Inflammatory macrophage treated with lipopolysaccharide for 4 hours (primary cell): Measurements from ENCODE around the gene R3HCC1L.
"Not testable (repeated sequence)": the region's sequence is repeated elsewhere in the genome, so short reads cannot be mapped to it uniquely, and the experiment has no call there.

Experiments used
- DNase-seq: peaks from one replicate; pipeline ENCODE4 v3.0.0-alpha.2; 2020

Gene R3HCC1L

GRCh38 chr10:98182351-98182915, 48.0 kb downstream of the R3HCC1L start:
- DNase-seq: not testable (repeated sequence)

GRCh38 chr10:98186681-98187080, 52.2 kb downstream of the R3HCC1L start:
- no peak for DNase-seq

GRCh38 chr10:98190773-98191172, 56.3 kb downstream of the R3HCC1L start:
- not testable (repeated sequence) for DNase-seq

- no peak for DNase-seq
Observed at GRCh38 chr10:98193037-98193436, 58.6 kb downstream of the R3HCC1L start.

GRCh38 chr10:98194633-98195032, 60.2 kb downstream of the R3HCC1L start:
- no peak for DNase-seq

- peak; percentile 51 for DNase-seq
Observed at GRCh38 chr10:98195120-98195519, 60.7 kb downstream of the R3HCC1L start.

- no peak for DNase-seq
Observed at GRCh38 chr10:98196985-98197384, 62.5 kb downstream of the R3HCC1L start.

- DNase-seq: no peak
Observed at GRCh38 chr10:98201760-98202159, 67.3 kb downstream of the R3HCC1L start.

- no peak for DNase-seq
Observed at GRCh38 chr10:98202378-98202777, 67.9 kb downstream of the R3HCC1L start.

GRCh38 chr10:98205351-98205750, 70.9 kb downstream of the R3HCC1L start:
- no peak for DNase-seq

GRCh38 chr10:98208925-98209324, 74.5 kb downstream of the R3HCC1L start:
- DNase-seq: no peak

GRCh38 chr10:98209441-98209840, 75.0 kb downstream of the R3HCC1L start:
- DNase-seq: no peak

- no peak for DNase-seq
Observed at GRCh38 chr10:98212196-98212595, 77.7 kb downstream of the R3HCC1L start.

GRCh38 chr10:98213740-98214139, 79.3 kb downstream of the R3HCC1L start:
- DNase-seq: no peak

- DNase-seq: no peak
Observed at GRCh38 chr10:98215373-98215772, 80.9 kb downstream of the R3HCC1L start.

- DNase-seq: peak; percentile 34
Observed at GRCh38 chr10:98217801-98218200, 83.3 kb downstream of the R3HCC1L start.

GRCh38 chr10:98223874-98224273, 89.4 kb downstream of the R3HCC1L start:
- no peak for DNase-seq

- DNase-seq: no peak
Observed at GRCh38 chr10:98224509-98224908, 90.1 kb downstream of the R3HCC1L start.

- DNase-seq: no peak
Observed at GRCh38 chr10:98224996-98225395, 90.5 kb downstream of the R3HCC1L start.

GRCh38 chr10:98226508-98227144, 92.2 kb downstream of the R3HCC1L start:
- no peak for DNase-seq

GRCh38 chr10:98227713-98228112, 93.3 kb downstream of the R3HCC1L start:
- not testable (repeated sequence) for DNase-seq

GRCh38 chr10:98228266-98228665, 93.8 kb downstream of the R3HCC1L start:
- DNase-seq: peak; percentile 65

- peak; percentile 18 for DNase-seq
Observed at GRCh38 chr10:98231417-98231816, 97.0 kb downstream of the R3HCC1L start.

- no peak for DNase-seq
Observed at GRCh38 chr10:98235846-98236245, 101.4 kb downstream of the R3HCC1L start.

GRCh38 chr10:98236862-98237261, 102.4 kb downstream of the R3HCC1L start:
- no peak for DNase-seq
